Middle frontal gyrus (tissue), 1 donor: ENCODE results near the gene MARCHF5.

Experiments
- DNase-seq: peaks from one replicate; pipeline ENCODE4 v3.0.0-alpha.2; 2015; ENCODE audit warnings: low spot score; ENCODE audit errors: extremely low spot score

Gene MARCHF5

GRCh38 chr10:92290837-92291615 is at the start of gene MARCHF5, which contains the start of gene CPEB3:
Gene MARCHF5 (plus strand): TSS chr10:92291167. CDS start chr10:92291495, 328 bp downstream.
Gene CPEB3 (minus strand): TSS chr10:92291078. CDS start chr10:92240350, 50,728 bp downstream.
- peak; percentile 82 for DNase-seq

- DNase-seq, result no peak
These were observed 49.5 kb upstream of the MARCHF5 start for GRCh38 chr10:92241501-92241900.

GRCh38 chr10:92242380-92242779 is 48.6 kb upstream of the MARCHF5 start:
- no peak for DNase-seq

GRCh38 chr10:92242910-92243671 is 47.9 kb upstream of the MARCHF5 start:
- peak; percentile 70 for DNase-seq

GRCh38 chr10:92244796-92245195 is 46.2 kb upstream of the MARCHF5 start:
- no peak for DNase-seq

- DNase-seq, result no peak
These were observed 42.4 kb upstream of the MARCHF5 start for GRCh38 chr10:92248566-92248965.

GRCh38 chr10:92263396-92263795 is 27.6 kb upstream of the MARCHF5 start:
- DNase-seq, result no peak

GRCh38 chr10:92264249-92264648 is 26.7 kb upstream of the MARCHF5 start:
- no peak for DNase-seq

GRCh38 chr10:92265687-92266258 is 25.2 kb upstream of the MARCHF5 start:
- no peak for DNase-seq

GRCh38 chr10:92267343-92267742 is 23.6 kb upstream of the MARCHF5 start:
- DNase-seq, result no peak

- no peak for DNase-seq
These were observed 22.2 kb upstream of the MARCHF5 start for GRCh38 chr10:92268748-92269147.

GRCh38 chr10:92274071-92274470 is 16.9 kb upstream of the MARCHF5 start:
- no peak for DNase-seq

- DNase-seq, result no peak
These were observed 11.8 kb upstream of the MARCHF5 start for GRCh38 chr10:92278996-92279696.

- DNase-seq, result no peak
These were observed 6.8 kb upstream of the MARCHF5 start for GRCh38 chr10:92284112-92284704.

GRCh38 chr10:92290076-92290836 is 711 bp upstream of the MARCHF5 start:
- DNase-seq, result no peak

GRCh38 chr10:92291616-92291865 is 574 bp downstream of the MARCHF5 start:
- no peak for DNase-seq

GRCh38 chr10:92291921-92292845 is 1.2 kb downstream of the MARCHF5 start:
- no peak for DNase-seq

GRCh38 chr10:92298487-92298886 is 7.5 kb downstream of the MARCHF5 start:
- no peak for DNase-seq

- DNase-seq, result no peak
These were observed 12.1 kb downstream of the MARCHF5 start for GRCh38 chr10:92303096-92303495.

GRCh38 chr10:92304061-92304460 is 13.1 kb downstream of the MARCHF5 start:
- DNase-seq, result no peak
